ENCODE measurements around the gene COG4. TPM values are rescaled to one million over a fixed set of nuclear protein-coding genes. Genes with fewer than 3 reads are reported as not detected.

COG4 gene
- total RNA-seq, 2 donors from 2014 or later, result 62.7 to 71.4 TPM

DNA sequence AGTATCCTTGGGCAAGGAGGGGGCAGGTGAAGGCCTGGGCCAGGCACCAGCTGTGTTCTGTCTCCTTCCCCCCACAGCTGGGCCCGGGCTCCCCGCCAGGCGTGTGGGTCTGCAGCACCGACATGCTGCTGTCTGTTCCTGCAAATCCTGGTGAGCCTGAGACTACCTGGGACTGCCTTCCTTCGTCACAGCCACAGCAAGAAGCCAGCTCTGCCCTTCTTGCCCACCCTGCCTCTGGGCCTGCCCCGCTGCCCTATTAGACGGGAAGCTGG, 56.6 kb downstream of the COG4 start:
- Mint-ChIP-seq H3K36me3 (ENCODE audit: low read depth) (no peaks in the 10 kb centered on the region), H3K4me3 (no peak overlapping the region), H3K27ac (no peak overlapping the region), H3K4me1 (peaks cover 4% of the 10 kb centered on the region), H3K27me3 (ENCODE audit: insufficient read depth) (no peaks in the 10 kb centered on the region), H3K9me3 (no peaks in the 10 kb centered on the region)
- 93 to 100% methylated on average over 3 to 7 of the region's 7 CpGs for WGBS, 2 experiments (ENCODE audit: insufficient coverage in 1 of 2, insufficient read length in 1 of 2)
- Histone ChIP-seq H3K27me3 (ENCODE audit: control insufficient read depth, insufficient read depth, low read length, poor library complexity, severe bottlenecking) (no peaks in the 10 kb centered on the region), H3K36me3 (ENCODE audit: control insufficient read depth, insufficient read depth, low read length) (peaks cover 6% of the 10 kb centered on the region), H3K9ac (ENCODE audit: extremely low read depth, low read length, poor library complexity, severe bottlenecking) (no peak overlapping the region), H3K4me3 (ENCODE audit: low read length) (no peak overlapping the region), H3K27ac (ENCODE audit: low read depth, low read length) (no peak overlapping the region), H3K9me3 (ENCODE audit: control insufficient read depth, low read length) (no peaks in the 10 kb centered on the region), H3K4me1 (ENCODE audit: control insufficient read depth, insufficient read depth, low read length) (no peaks in the 10 kb centered on the region)
- TF ChIP-seq, protein P1, sequence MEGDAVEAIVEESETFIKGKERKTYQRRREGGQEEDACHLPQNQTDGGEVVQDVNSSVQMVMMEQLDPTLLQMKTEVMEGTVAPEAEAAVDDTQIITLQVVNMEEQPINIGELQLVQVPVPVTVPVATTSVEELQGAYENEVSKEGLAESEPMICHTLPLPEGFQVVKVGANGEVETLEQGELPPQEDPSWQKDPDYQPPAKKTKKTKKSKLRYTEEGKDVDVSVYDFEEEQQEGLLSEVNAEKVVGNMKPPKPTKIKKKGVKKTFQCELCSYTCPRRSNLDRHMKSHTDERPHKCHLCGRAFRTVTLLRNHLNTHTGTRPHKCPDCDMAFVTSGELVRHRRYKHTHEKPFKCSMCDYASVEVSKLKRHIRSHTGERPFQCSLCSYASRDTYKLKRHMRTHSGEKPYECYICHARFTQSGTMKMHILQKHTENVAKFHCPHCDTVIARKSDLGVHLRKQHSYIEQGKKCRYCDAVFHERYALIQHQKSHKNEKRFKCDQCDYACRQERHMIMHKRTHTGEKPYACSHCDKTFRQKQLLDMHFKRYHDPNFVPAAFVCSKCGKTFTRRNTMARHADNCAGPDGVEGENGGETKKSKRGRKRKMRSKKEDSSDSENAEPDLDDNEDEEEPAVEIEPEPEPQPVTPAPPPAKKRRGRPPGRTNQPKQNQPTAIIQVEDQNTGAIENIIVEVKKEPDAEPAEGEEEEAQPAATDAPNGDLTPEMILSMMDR (conservative IDR thresholded peaks at IDR 0.05), result no peak
- DNase-seq, result no peak

DNA sequence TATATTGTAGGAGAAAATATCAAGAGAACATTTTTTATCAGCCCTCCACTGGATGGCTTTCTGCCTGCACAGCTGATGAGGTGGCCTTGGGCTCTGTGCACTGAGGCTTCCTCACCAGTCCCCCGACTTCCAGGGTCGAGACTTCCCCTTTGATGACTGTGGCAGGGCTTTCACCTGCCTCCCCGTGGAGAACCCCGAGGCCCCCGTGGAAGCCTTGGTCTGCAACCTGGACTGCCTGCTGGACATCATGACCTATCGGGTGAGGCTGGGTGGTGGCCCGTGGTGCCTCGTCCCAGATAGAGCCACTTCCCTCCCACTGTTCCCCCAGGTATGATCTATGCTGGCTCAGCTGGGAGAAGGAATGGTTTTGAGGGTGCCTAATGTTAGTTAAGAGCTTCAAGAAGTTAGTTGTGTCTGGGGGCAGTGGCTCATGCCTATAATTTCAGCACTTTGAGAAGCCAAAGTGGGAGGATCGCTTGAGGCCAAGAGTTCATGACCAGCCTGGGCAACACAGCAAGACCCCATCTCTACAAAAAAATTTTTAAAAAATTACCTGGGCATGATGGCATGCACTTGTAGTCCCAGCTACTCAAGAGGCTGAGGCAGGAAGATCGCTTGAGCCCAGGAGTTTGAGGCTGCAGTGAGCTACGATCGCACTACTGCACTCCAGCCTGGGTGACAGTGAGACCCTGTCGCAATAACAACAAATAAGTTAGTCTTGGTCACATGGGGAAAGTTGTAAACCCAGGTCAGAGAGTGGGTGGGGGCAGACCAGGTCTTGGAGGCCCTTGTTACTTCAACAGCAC, 57.2 kb downstream of the COG4 start:
- H3K4me3 Mint-ChIP-seq, result no peak overlapping the region
- H3K4me1 Mint-ChIP-seq, result peaks cover 6% of the 10 kb centered on the region
- H3K36me3 Mint-ChIP-seq (ENCODE audit: low read depth), result no peaks in the 10 kb centered on the region
- 91 to 98% methylated on average over 7 to 13 of the region's 13 CpGs for WGBS, 2 experiments (ENCODE audit: insufficient coverage in 1 of 2, insufficient read length in 1 of 2)
- Histone ChIP-seq H3K9ac (ENCODE audit: extremely low read depth, low read length, poor library complexity, severe bottlenecking) (no peak overlapping the region), H3K4me3 (ENCODE audit: low read length) (no peak overlapping the region), H3K9me3 (ENCODE audit: control insufficient read depth, low read length) (no peaks in the 10 kb centered on the region), H3K27ac (ENCODE audit: low read depth, low read length) (no peak overlapping the region), H3K36me3 (ENCODE audit: control insufficient read depth, insufficient read depth, low read length) (peaks cover 6% of the 10 kb centered on the region), H3K4me1 (ENCODE audit: control insufficient read depth, insufficient read depth, low read length) (no peaks in the 10 kb centered on the region), H3K27me3 (ENCODE audit: control insufficient read depth, insufficient read depth, low read length, poor library complexity, severe bottlenecking) (no peaks in the 10 kb centered on the region)
- DNase-seq, result no peak
- no peak overlapping the region for H3K27ac Mint-ChIP-seq
- no peaks in the 10 kb centered on the region for H3K27me3 Mint-ChIP-seq (ENCODE audit: insufficient read depth)
- TF ChIP-seq, protein P1 (conservative IDR thresholded peaks at IDR 0.05), result no peak
- no peaks in the 10 kb centered on the region for H3K9me3 Mint-ChIP-seq

DNA sequence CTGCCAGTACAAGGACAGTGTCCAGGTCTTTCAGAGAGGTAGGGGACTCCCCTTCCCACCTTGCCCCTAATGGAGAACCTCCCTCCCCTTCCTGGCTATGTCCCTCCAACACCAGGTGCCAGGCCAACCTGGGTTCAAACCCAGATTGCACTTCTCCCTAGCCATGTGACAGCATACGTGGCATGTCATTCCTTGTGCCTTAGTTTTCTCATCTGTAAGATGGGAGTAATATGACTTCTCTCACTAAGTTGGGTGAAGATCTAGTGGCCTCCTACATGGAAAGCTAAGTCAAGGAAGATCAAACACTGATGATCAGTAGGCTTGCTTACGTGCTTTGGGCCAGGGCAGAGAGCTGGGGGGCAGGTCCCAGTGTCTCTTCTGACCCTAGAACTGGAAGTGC, 60.1 kb downstream of the COG4 start:
- Histone ChIP-seq H3K4me3 (ENCODE audit: low read length) (no peak overlapping the region), H3K9ac (ENCODE audit: extremely low read depth, low read length, poor library complexity, severe bottlenecking) (no peak overlapping the region), H3K27me3 (ENCODE audit: control insufficient read depth, insufficient read depth, low read length, poor library complexity, severe bottlenecking) (no peaks in the 10 kb centered on the region), H3K9me3 (ENCODE audit: control insufficient read depth, low read length) (no peaks in the 10 kb centered on the region), H3K27ac (ENCODE audit: low read depth, low read length) (no peak overlapping the region), H3K4me1 (ENCODE audit: control insufficient read depth, insufficient read depth, low read length) (peaks cover 5% of the 10 kb centered on the region), H3K36me3 (ENCODE audit: control insufficient read depth, insufficient read depth, low read length) (peaks cover 6% of the 10 kb centered on the region)
- H3K27ac Mint-ChIP-seq, result no peak overlapping the region
- H3K36me3 Mint-ChIP-seq (ENCODE audit: low read depth), result no peaks in the 10 kb centered on the region
- H3K27me3 Mint-ChIP-seq (ENCODE audit: insufficient read depth), result no peaks in the 10 kb centered on the region
- DNase-seq, result no peak
- H3K9me3 Mint-ChIP-seq, result no peaks in the 10 kb centered on the region
- 86 to 100% methylated on average over 1 to 2 of the region's 2 CpGs for WGBS, 2 experiments (ENCODE audit: insufficient coverage in 1 of 2, insufficient read length in 1 of 2)
- H3K4me1 Mint-ChIP-seq, result peaks cover 9% of the 10 kb centered on the region
- no peak overlapping the region for H3K4me3 Mint-ChIP-seq
- TF ChIP-seq, protein P1 (conservative IDR thresholded peaks at IDR 0.05), result no peak
